Ishikawa (cell line): Measurements from ENCODE around the gene NKAPL.

ENCODE experiments used
- CREB1 ChIP-seq: IDR thresholded peaks from 2 replicates; pipeline ENCODE4 v1.6.1; 2012; ENCODE audit warnings: low read depth
- EGR1 ChIP-seq: IDR thresholded peaks from 2 replicates; pipeline ENCODE4 v1.6.1; 2012
- EP300 ChIP-seq: IDR thresholded peaks from 2 replicates; pipeline ENCODE4 v1.6.1; 2012; ENCODE audit warnings: borderline replicate concordance
- FOXM1 ChIP-seq: IDR thresholded peaks from 2 replicates; pipeline ENCODE4 v1.6.1; 2012; ENCODE audit warnings: low read depth, borderline replicate concordance
- MAX ChIP-seq: IDR thresholded peaks from 2 replicates; pipeline ENCODE4 v1.6.1; 2012
- RAD21 ChIP-seq: IDR thresholded peaks from 2 replicates; pipeline ENCODE4 v1.6.1; 2012; ENCODE audit warnings: low read depth
- REST ChIP-seq: IDR thresholded peaks from 2 replicates; pipeline ENCODE4 v1.6.1; 2012; ENCODE audit warnings: low read depth, mild to moderate bottlenecking
- TCF12 ChIP-seq: IDR thresholded peaks from 2 replicates; pipeline ENCODE4 v1.6.1; 2012; ENCODE audit warnings: low read depth
- TEAD4 ChIP-seq: IDR thresholded peaks from 2 replicates; pipeline ENCODE4 v1.6.1; 2012
- USF1 ChIP-seq: IDR thresholded peaks from 2 replicates; pipeline ENCODE4 v1.6.1; 2012
- YY1 ChIP-seq: IDR thresholded peaks from 2 replicates; pipeline ENCODE4 v1.6.1; 2012; ENCODE audit warnings: low read depth

GRCh38 chr6:28211840-28212509 is 47.1 kb upstream of the NKAPL start:
- TF ChIP-seq TCF12, result no peak
- no peak for TF ChIP-seq CREB1
- no peak for TF ChIP-seq REST
- TF ChIP-seq FOXM1, result no peak
- TF ChIP-seq EGR1, result no peak
- no peak for TF ChIP-seq YY1
- TF ChIP-seq EP300, result no peak
- no peak for TF ChIP-seq RAD21
- no peak for TF ChIP-seq USF1
- TF ChIP-seq TEAD4, result no peak
- no peak for TF ChIP-seq MAX
